Activated CD8-positive, alpha-beta memory T cell treated with anti-CD3 and anti-CD28 coated beads, Interleukin-2, amount 50 U/mL, for 4 hours (primary cell): ENCODE measurements around the gene GSTM5.
A peak's percentile ranks its signal among the peaks of the same experiment; 100 is the strongest.
"Not testable (repeated sequence)": the region's sequence is repeated elsewhere in the genome, so short reads cannot be mapped to it uniquely, and the experiment has no call there.

ENCODE experiments used
- DNase-seq: peaks from one replicate; pipeline ENCODE4 v3.0.0-alpha.2; 2020

The GSTM5 gene

DNA sequence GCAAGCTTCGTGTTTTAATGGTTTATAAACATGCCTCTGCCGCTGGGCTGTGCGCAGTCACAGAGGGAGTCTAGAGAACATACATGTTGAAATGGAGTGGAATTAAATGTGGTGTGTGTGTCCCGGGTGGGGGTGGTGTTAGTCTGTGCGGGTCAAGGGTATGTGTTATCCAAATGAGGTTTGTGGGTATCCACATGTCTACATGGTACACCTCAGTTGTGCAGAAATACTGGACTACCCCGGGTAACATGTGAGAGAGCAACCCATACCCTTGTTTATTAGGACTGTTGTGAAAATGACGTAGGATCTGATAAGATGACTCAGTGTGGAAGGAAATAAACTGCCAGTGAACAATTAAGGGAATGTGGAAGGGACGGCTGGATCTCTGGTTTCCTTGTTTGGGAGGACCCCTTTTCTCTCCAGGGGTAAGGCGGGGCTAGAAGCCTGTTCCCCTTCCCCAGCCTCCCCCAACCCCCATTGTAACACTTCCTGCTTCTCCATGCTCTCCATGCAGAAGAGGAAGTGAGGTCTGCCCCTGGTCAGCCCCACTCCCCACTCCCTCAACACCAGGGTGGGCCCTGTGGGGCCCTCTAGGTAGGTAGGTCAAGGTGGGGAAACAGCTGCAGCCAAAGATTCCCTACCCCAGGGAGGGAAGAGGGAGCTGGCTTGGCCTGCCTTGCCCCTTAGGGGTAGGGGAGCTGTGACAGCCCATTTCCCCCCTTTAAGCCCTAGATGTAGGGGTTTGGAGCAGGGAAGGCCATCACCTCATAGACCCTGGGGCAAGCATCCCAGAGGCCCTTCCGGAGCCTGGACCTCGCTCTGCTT lies 51.0 kb downstream of the GSTM5 start:
- peak; percentile 5 for DNase-seq

DNA sequence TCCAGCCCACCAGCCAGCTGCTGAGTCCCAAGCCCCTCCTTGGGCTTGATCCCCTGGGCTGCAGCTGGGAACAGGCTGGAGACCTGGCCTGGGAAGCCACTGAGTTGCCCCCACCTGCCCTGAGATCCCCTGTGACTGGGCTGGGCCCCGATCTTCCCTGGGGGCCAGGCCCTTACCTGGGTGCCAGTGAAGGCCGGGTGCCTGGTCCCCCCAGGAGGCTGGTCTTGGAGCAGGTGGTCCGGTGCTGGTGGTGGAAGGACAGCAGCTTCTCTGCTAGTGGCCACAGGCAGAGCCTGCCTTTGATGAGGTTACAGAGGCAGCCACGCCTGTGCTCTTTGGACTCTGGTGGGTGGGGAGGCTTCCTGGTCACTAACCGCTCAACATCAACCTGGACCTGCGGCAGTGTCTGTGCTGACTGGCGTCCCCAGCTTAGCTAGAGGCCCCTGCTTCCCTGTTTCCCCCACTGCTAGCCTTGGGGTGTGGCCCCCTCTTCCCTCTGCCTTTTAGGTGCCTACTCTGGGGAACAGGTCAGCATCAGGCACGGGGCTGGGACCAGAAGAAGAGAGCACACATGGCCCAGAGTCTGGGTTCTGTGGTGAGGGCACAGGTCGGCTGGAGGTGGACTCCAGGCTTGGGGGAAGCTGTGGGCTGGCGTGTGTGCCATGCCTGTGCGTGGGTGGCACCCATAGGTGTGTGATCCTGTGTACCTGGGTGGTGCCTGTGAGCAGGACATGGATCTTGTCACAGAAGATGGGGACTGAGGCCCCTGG lies 51.8 kb downstream of the GSTM5 start, which contains the start of gene EPS8L3:
EPS8L3 (minus strand) TSS at position 278 of the 770 bp plus-strand sequence. CDS start 2,174 bp downstream, outside the sequence.
- DNase-seq, result peak; percentile 6

DNA sequence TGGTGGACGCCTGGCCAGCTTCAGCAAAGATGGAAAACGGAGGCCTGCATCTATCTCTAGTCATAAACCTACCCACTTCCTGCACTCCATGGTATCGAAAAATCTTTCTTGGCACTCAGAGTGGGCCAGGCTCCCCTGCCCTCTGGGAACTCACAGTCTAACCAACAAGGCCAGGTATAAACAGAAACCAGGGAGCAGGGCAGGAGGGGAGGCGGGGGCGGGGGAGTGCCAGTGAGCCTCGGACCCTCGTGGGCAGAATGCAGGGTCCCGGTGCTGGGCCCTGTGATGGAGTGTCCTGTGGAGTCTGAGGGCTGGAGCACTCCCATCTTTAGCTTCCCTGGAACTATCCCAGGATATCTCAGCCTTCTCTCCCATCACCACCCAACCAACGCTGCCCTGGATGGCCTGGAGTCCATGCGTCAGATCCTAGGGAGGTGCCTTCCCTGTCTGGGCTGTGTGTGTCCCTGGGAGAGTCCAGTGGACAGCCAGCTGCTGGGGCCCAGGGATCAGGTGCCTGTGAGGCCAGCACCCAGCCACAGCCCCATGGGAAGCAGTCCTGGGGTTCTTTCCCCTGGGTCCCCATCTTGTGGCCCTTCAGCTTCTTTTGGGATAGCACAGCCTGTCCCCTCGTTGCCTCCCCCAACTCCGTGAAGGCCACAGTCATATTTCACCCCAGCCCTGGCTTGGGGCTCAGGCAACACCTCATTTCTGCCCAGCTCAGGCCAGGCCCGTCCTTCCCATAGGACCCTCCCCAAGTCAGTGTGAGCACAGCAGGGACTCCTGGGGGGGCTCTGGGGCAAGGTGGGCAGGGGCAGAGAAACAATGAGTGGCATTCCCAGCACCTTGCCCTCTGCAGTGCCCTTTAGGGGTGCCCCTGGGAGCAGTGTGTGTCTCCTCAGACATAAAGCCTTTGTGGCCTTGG lies 52.8 kb downstream of the GSTM5 start:
- DNase-seq, result peak; percentile 9

DNA sequence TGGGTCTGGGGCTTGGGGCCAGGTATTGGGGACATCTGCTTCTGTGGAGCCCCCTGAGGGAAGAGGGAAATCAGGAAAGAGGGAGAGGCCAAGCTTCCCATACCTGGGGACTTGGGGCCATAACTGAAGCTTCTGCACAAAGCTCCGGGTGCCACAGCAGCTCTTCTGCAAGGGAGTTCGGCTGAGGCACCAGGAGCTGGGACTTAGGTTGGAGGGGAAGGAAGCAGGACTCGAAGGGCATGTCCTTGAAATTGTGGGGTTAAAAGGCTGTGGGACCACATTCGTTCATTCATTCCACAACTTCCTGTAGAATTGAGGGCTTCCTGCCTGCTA lies 53.4 kb downstream of the GSTM5 start:
- DNase-seq, result peak; percentile 10

DNA sequence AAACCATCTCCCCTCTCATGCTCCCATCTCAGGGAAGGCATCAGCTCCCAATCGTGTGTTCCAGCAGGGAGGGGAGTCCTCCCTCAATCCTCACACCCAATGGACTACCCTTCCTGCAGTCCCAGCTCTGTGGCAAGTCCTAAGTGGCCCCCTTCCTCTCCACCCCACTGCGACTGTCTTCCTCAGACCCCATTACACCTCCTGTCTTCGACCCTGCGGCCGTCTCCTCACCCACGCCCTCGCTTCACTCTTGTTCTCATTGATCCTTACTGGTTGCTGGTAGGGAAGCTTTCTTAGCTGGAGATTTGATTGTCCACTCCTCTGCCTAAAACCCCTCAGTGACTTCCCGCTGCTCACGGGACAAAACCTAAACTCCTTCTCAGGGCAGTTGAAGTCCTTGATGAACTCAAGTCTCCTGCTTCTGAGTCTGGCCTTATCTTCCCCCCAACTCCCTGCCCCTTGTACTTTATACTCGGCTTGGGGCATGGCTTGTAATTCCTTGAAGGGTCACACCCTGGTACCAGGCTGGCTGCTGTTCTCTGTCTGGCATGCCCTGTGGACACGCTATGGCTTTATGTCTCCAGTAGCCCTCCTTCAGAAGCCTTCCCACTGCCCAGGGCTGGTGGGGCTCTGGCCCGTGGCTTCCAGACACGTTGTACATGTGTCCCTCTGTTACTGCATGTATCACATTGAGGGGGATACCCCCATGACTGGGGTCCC lies 54.0 kb downstream of the GSTM5 start:
- DNase-seq, result peak; percentile 4

DNA sequence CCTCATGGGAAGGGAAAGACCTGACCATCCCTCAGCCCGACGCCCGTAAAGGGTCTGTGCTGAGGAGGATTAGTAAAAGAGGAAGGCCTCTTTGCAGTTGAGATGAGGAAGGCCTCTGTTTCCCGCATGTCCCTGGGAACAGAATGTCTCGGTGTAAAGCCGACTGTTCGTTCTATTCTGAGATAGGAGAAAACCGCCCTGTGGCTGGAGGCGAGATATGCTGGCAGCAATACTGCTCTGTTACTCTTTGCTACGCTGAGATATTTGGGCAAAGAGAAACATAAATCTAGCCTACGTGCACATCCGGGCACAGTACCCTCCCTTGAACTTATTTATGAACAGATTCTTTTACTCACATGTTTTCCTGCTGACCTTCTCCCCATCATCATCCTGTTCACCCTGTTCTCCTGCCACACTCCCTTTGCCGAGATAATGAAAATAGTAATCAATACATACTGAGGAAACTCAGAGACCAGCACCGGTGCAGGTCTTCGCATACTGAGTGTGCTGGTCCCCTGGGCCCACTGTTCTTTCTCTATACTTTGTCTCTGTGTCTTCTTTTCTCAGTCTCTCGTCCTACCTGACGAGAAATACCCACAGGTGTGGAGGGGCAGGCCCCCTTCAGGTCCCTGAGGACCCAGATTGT lies 55.1 kb downstream of the GSTM5 start:
- not testable (repeated sequence) for DNase-seq
